NOMO-1 treated with dmso at 0.1 percent for 144 hours (cell line): ENCODE data around the gene SMYD1.

Experiments used
- DNase-seq: peaks from one replicate; lab custom pipeline; 2025; ENCODE audit not compliant: unreplicated experiment; lab: John Stamatoyannopoulos, UW

The SMYD1 gene

GRCh38 chr2:88121678-88122077 is 54.1 kb downstream of the SMYD1 start:
- DNase-seq: no peak

GRCh38 chr2:88122141-88122884 is 54.7 kb downstream of the SMYD1 start:
- no peak for DNase-seq

GRCh38 chr2:88123164-88123974 is 55.7 kb downstream of the SMYD1 start:
- no peak for DNase-seq

- no peak for DNase-seq
These were observed 56.6 kb downstream of the SMYD1 start for GRCh38 chr2:88123975-88124917.

- DNase-seq: no peak
These were observed 57.8 kb downstream of the SMYD1 start for GRCh38 chr2:88125344-88125923.

- no peak for DNase-seq
These were observed 58.5 kb downstream of the SMYD1 start for GRCh38 chr2:88125924-88126771.

GRCh38 chr2:88126772-88127637 is 59.4 kb downstream of the SMYD1 start:
- no peak for DNase-seq

- no peak for DNase-seq
These were observed 59.9 kb downstream of the SMYD1 start for GRCh38 chr2:88127638-88127887.

GRCh38 chr2:88127888-88128653 is 60.4 kb downstream of the SMYD1 start, which contains the start of gene FABP1:
Gene FABP1, minus strand, starts transcription at chr2:88128062. Its CDS starts 45 bp downstream, at chr2:88128017.
- DNase-seq: no peak

- DNase-seq: no peak
These were observed 61.2 kb downstream of the SMYD1 start for GRCh38 chr2:88128654-88129312.

- DNase-seq: no peak
These were observed 61.8 kb downstream of the SMYD1 start for GRCh38 chr2:88129313-88129959.

- DNase-seq: no peak
These were observed 63.8 kb downstream of the SMYD1 start for GRCh38 chr2:88131201-88131998.

GRCh38 chr2:88131999-88132368 is 64.4 kb downstream of the SMYD1 start:
- no peak for DNase-seq

- DNase-seq: no peak
These were observed 66.2 kb downstream of the SMYD1 start for GRCh38 chr2:88133875-88134274.

GRCh38 chr2:88136817-88137216 is 69.2 kb downstream of the SMYD1 start:
- DNase-seq: no peak

GRCh38 chr2:88137833-88138232 is 70.2 kb downstream of the SMYD1 start:
- DNase-seq: no peak
